Measurements from ENCODE around the gene EPHA8. TPM values are rescaled to one million over a fixed set of nuclear protein-coding genes. Genes with fewer than 3 reads are reported as not detected.

Gene EPHA8
- total RNA-seq, 4 donors from 2014 or later: not detected

- H3K9me3 ChIP-seq: no peaks in the 10 kb centered on the region
- DNase-seq (ENCODE audit: extremely low spot score): no peak
- TF ChIP-seq POLR2AphosphoS5 (IDR thresholded peaks at IDR 0.05) (no peak), EP300 (IDR thresholded peaks at IDR 0.05) (no peak), POLR2A (IDR thresholded peaks at IDR 0.05; ENCODE audit: low read depth) (no peak), CTCF (IDR thresholded peaks at IDR 0.05) (no peak)
- no peaks in the 10 kb centered on the region for H3K36me3 ChIP-seq
- H3K4me1 ChIP-seq: no peaks in the 10 kb centered on the region
- WGBS: 33% methylated on average over 9 of the region's 12 CpGs
- no peak overlapping the region for H3K27ac ChIP-seq (replicated peaks in 1 of 4)
- peaks cover 0 to 99% (median 4%) of the 10 kb centered on the region in 4 donors for H3K27me3 ChIP-seq
- intact Hi-C loops (cut with DNase I): no loop called here
- no peak overlapping the region for H3K4me3 ChIP-seq
Measured at GRCh38 chr1:22612671-22613571, 49.6 kb downstream of the EPHA8 start.

GRCh38 chr1:22613572-22613918 is 50.3 kb downstream of the EPHA8 start:
- TF ChIP-seq CTCF (IDR thresholded peaks at IDR 0.05): no peak
- TF ChIP-seq EP300 (IDR thresholded peaks at IDR 0.05): no peak
- no peak for TF ChIP-seq POLR2AphosphoS5 (IDR thresholded peaks at IDR 0.05)
- no peak for TF ChIP-seq POLR2A (IDR thresholded peaks at IDR 0.05; ENCODE audit: low read depth)
- H3K36me3 ChIP-seq: no peaks in the 10 kb centered on the region
- WGBS: 52% methylated on average over 4 of the region's 5 CpGs
- intact Hi-C loops (cut with DNase I): no loop called here
- no peak for DNase-seq (ENCODE audit: extremely low spot score)
- no peak overlapping the region for H3K27ac ChIP-seq (replicated peaks in 1 of 4)
- H3K4me1 ChIP-seq: no peaks in the 10 kb centered on the region
- H3K27me3 ChIP-seq: peaks cover 0 to 99% (median 3%) of the 10 kb centered on the region in 4 donors
- H3K9me3 ChIP-seq: no peaks in the 10 kb centered on the region
- no peak overlapping the region for H3K4me3 ChIP-seq

- intact Hi-C loops (cut with DNase I): no loop called here
- Histone ChIP-seq H3K9me3 (no peaks in the 10 kb centered on the region), H3K4me1 (no peaks in the 10 kb centered on the region), H3K36me3 (no peaks in the 10 kb centered on the region), H3K4me3 (no peak overlapping the region), H3K27me3 (peaks cover 0 to 99% (median under 1%) of the 10 kb centered on the region in 4 donors), H3K27ac (replicated peaks in 1 of 4) (no peak overlapping the region)
- TF ChIP-seq POLR2AphosphoS5 (IDR thresholded peaks at IDR 0.05) (no peak), POLR2A (IDR thresholded peaks at IDR 0.05; ENCODE audit: low read depth) (no peak), EP300 (IDR thresholded peaks at IDR 0.05) (no peak), CTCF (IDR thresholded peaks at IDR 0.05) (no peak)
- whole genome bisulfite sequencing: 61% methylated on average over 6 of the region's 12 CpGs
- DNase-seq (ENCODE audit: extremely low spot score): no peak
Measured at GRCh38 chr1:22613951-22614350, 50.7 kb downstream of the EPHA8 start.

- DNase-seq (ENCODE audit: extremely low spot score): no peak
- no peaks in the 10 kb centered on the region for H3K9me3 ChIP-seq
- no peaks in the 10 kb centered on the region for H3K36me3 ChIP-seq
- WGBS: 62% methylated on average over 2 of the region's 2 CpGs
- intact Hi-C loops (cut with DNase I): no loop called here
- H3K4me3 ChIP-seq: no peak overlapping the region
- peaks cover 0 to 99% (median 0%) of the 10 kb centered on the region in 4 donors for H3K27me3 ChIP-seq
- no peak overlapping the region for H3K27ac ChIP-seq (replicated peaks in 1 of 4)
- TF ChIP-seq CTCF (IDR thresholded peaks at IDR 0.05) (no peak), EP300 (IDR thresholded peaks at IDR 0.05) (no peak), POLR2A (IDR thresholded peaks at IDR 0.05; ENCODE audit: low read depth) (no peak), POLR2AphosphoS5 (IDR thresholded peaks at IDR 0.05) (no peak)
- H3K4me1 ChIP-seq: no peaks in the 10 kb centered on the region
Measured at GRCh38 chr1:22615886-22616285, 52.6 kb downstream of the EPHA8 start.
